ENCODE data around the gene INTS2.

GRCh38 chr17:61897548-61898180 lies 30.1 kb downstream of the INTS2 start:
- no peak for TF ChIP-seq CTCF (IDR thresholded peaks at IDR 0.05 in 8 of 11, conservative IDR thresholded peaks at IDR 0.05 in 3 of 11)
- TF ChIP-seq POLR2A (IDR thresholded peaks at IDR 0.05), result no peak

All from spleen (tissue), 7 donors.